ENCODE results near the gene FIZ1.
"Not testable (repeated sequence)": the region's sequence is repeated elsewhere in the genome, so short reads cannot be mapped to it uniquely, and the experiment has no call there.

FIZ1 gene

DNA sequence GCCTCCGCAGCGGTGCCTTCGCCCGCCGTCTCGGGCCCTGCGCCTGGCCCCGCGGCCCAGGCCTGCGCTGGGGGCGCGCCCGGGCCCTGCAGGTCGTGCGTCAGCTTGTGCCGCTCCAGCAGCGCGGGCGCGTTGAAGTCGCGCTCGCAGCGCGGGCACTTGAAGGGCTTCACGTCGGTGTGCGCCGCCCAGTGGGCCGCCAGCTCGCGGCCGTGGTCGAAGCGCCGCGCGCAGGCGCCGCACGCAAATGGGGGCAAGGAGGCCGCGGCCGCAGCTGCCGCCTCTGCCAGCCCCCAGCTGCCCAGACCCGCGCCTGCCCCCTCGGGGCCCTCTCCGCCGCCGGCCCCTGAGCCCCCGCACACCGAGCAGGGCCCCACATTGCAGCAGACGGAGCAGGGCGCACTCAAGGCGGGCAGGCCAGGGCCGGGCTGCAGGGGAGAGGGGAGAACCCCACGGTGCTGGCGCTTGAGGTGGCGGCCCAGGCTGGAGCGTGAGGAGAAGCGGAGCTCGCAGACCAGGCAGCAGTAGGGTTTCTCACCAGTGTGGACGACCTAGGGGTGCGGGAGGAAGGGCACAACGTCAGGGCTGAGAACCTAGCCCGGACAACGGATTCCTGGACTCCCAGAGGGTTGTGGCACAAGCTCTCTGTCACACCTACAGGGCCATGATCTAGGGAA is 6.1 kb downstream of the FIZ1 start:
- no peak for DNase-seq

DNA sequence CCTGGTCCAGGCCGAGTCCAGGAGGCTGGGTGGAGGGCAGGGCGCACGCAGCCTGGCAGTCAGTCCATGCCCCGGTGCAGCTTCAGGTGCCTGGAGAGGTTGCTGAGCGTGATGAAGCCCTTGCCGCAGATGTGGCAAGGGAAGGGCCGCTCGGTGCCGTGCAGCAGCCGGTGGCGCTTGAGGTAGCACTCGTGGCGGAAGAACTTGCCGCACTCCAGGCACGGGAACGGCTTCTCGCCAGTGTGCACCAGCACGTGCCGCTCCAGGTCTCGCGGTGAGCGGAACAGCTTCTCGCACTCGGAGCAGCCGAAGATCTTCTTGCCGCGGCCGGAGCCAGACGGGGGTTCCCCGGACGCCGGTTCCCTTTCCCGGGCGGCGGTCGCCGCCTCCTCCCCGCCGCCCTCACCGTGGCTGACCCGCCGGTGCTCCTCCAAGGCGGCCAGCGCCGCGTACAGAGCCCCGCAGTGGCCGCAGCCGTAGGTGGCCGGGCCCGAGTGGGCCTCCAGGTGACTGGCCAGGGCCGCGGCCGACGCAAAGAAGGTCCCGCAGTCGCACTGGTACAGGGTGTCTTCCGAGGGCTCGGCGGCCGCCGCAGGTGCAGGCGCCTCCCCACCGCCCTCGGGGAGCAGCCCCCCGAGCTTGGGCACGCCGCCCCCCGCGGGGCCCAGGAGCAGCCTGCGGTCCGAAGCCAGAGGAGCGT is 6.8 kb downstream of the FIZ1 start:
- no peak for DNase-seq

DNA sequence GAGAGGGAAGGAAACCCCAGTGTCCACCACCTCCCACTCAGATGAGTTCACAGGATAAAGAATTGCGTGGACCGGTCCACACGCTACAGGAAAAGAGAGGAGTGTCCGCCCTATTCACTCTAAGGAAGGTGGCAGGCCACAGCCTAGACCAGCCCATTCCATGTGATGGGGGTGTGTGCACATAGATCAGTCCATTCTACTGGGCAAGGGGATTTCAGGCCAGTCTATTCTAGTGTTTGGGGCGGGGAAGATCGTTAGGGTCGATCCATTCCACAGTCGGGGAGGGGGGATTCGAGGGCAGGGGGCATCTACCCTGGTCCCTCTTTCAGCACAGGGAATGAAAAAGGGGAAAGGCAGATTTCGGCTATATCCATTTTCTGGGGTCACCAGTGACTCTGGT is 7.8 kb downstream of the FIZ1 start:
- no peak for DNase-seq

DNA sequence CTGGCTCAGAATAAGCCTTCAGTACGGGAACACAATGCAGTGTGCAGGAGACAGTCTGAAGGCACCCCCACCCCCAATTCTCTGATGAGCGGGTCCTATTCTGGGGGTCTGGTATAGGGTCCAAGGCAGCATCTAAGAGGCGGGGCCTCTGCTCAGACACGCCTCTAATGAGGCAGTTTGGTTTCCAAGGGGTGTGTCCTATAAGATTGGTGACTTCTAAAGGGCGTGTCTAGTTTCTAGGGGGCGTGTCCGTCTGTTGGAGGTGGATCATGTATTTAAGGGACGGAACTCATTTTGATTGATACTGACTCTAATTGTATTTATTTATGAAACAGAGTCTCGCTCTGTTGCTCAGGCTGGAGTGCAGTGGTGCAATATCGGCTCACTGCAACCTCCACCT is 8.7 kb downstream of the FIZ1 start:
- DNase-seq: no peak

DNA sequence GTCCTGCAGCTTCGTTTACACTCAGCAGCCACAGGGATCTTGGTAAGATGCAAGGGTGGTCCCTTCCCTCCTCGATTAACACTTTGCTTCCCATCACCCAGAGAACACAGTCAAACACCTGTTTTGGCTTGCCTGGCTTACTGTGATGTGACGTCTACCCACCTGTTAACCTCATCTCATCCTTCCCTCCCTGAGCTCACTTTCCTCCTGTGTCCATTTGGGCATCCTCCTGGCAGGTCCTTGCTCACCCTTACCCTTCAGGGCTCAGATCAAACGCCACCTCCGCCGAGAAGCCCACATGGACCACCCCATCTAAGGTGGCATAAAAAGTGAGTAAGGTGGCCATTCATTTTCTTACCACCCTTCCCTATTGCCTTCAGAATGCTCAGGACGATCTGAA is 9.2 kb downstream of the FIZ1 start:
- DNase-seq: no peak

DNA sequence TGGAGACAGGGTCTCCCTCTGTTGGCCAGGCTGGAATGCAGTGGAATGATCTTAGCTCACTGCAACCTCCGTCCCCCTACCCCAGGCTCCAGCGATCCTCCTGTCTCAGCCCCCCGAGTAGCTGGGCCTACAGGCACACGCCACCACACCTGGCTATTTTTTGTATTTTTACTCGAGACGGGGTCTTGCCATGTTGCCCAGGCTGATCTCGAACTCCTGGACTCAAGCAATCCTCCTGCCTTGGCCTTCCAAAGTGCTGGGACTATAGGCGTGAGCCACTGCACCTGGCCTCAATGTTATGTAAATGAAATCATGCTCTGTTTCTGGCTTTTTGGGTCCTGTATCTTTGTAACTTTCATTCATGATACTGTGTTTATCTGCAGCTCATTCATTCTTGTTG is 10.6 kb downstream of the FIZ1 start:
- no peak for DNase-seq

DNA sequence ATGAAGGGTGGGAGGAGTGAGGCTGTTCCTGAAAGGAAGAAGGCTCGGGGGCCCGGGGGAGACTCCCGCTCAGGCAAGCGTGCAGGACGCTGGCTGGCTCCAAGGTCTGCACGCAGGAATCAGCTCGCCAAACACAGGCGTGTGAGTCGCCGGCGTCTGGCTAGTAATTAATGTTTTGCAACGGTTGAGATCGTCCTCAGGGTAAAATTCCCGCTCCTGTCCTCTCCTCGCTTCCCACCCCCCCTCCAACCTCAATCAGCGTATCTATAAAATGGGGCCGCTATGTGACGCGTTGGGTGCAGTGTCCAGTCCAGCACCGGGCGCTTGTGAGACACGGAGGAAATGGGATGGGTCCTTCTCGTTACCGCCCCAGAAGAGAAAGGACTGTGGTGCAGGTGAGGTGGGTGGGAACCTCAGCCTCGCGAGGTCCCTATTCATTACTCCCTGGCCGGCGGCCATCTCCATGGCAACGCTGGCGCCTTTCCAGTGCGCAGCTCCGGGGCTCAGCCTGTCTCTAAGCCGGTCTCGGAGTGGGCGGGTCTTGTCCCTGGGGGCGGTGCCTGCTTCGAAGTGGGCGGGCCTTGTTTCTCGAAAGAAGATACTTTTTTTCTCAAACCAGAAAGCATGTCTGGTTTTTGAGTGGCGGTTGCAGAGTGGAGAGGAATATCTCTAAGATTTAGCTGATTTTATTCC is 12.2 kb downstream of the FIZ1 start:
- peak; percentile 90 for DNase-seq

DNA sequence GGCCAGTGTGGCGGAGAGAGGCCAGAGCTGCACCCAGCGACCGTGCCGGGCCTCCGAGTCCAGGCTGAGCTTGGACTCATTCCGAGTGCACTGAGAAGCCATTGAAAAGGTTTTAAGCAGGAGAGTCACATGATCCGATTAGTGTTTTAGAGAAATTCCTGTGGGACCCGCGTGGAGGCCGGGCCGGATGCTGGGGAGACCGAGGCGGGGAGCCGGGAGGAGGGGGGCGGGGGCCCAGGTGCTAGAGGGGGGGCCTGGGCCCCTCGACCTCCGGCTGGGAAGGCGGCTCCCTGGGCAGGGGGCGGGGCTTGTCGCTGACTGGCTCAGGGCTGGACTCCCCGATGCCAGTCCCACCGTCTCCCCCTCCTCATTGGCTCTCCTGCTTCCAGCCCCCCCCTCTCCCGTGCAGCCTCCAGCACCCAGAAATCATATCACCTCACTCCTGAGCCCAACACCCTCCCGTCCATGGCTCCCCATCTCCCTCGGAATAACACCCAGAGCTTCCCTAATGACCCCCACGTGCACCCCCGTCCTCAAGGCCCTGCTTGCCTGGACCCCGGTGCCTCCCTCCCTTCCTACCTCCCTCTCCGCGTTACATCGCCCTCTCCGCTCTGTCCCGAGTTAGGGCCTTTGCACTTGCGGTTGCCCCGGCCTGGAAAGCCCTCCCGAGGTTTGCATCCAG is 13.5 kb downstream of the FIZ1 start:
- peak; percentile 70 for DNase-seq

DNA sequence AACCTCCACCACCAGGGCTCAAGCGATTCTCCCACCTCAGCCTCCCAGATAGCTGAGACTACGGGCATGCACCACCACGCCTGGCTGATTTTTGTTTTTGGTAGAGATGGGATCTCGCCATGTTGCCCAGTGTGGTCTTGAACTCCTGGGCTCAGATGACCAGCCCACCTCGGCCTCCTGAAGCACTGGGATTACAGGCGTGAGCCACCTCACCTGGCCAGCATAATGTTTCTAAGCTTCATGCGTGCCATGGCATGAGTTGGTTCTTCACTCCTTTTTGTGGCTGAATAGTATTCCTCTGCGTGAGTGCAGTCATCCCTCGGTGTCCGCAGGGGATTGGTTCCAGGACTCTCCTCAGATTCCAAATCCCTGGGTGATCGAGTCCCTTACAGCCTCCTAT is 14.4 kb downstream of the FIZ1 start:
- DNase-seq: no peak

DNA sequence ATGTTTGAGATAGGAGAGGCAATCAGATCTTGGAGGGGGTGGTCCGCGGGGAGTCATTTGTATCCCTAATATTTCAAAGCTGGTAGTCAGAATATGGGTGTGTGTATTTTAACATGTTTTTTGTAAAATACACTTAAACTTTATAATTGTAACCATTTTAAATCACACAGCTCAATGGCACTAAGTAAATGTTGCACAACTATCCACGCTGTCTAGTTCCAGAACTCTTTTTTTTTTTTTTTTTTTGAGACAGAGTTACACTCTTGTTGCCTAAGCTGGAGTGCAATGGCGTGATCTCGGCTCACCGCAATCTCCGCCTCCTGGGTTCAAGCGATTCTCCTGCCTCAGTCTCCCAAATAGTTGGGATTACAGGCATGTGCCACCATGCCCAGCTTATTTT is 15.4 kb downstream of the FIZ1 start:
- not testable (repeated sequence) for DNase-seq

DNA sequence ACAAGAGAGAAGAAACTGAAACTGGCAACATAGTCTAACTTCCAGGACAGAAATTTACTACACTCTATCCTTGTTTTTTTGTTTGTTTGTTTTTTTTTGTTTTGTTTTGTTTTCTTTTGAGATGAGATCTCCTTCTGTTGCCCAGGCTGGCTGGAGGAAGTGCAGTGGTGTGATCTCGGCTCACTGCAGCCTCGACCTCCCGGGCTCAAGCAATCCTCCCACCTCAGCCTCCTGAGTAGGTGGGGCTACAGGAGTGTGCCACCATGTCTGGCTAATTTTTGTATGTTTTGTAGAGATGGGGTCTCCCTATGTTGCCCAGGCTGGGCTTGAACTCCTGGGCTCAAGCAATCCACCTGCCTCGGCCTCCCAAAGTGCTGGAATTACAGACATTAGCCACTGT is 17.0 kb downstream of the FIZ1 start:
- not testable (repeated sequence) for DNase-seq

DNA sequence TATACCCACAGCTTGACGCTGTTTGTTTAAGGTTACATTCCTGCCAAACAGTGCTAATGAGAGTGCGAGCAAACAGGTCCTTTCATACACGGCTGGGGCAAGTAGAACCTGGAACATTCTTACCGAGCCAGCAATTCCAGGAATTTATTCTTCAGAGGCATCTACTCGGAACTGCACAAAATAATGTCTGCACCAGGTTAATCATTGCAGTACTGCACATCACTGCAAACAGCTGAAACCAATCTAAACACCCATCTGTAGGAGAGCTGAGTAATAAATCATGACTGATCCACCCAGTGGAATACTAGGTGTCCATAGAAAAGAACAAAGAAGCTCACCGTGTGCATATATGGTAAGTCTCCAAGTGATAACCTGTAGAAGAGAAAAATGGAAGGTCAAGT is 17.5 kb downstream of the FIZ1 start:
- no peak for DNase-seq

DNA sequence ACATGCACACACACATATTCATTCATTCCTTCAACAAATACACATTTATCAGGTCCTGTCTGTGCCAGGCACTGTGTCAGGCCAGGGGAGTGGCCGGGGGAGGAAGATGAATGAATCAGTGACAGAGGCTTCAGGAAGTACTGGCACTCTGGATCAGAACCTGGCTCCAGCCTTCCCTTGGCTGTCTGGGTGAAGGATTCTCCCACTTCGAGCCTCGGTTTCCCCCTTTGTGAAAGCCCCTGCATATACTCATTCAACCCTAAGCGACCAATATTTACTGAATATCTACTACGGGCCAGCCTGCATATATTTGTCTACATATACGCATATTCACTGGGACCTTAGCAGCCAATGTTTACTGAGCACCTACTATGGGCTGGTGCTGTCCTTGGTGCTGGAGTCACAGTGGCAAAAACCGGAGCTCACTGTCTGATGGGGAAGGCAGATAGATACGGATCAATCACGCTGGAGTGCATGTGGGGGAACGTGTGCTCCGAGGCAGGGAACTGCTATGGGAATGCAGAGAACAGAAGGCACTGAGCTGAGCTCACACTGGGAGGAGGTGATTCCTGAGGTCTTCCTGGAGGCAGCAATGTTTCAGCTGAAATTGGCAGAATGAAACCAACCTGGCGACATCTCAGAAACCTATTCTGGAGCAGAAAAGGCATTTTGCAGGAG is 18.0 kb downstream of the FIZ1 start:
- no peak for DNase-seq

DNA sequence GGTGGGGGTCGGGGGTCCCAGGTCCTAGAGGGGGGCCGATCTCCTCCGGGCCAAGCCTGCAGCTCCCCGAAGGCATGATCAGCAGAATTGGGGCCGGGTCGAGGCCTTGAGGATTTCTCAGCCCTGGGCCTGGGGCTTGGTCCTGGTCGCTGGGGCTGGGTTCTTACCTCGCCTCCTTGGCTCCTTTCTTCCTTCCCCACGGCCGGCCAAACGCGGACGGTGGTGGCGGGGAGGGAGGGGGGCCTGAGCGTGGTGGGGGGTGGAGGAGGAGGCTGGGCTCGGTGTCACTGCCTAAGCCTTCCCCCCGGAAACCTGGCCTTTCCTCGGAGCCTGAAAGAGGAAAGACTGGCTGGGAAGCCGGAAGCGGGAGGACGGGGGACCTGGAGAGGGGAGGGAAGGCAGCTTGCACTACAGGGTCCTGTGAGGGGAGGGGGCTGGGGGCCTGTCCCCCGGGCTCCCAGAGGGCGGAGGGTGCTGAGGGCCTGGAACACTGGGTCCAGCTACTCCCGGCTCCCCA is 18.6 kb downstream of the FIZ1 start, which contains the start of gene ZNF579:
Gene ZNF579, minus strand, starts transcription at position 221 of the 517 bp plus-strand sequence. CDS start 1,209 bp downstream, outside the sequence.
- peak; percentile 87 for DNase-seq

DNA sequence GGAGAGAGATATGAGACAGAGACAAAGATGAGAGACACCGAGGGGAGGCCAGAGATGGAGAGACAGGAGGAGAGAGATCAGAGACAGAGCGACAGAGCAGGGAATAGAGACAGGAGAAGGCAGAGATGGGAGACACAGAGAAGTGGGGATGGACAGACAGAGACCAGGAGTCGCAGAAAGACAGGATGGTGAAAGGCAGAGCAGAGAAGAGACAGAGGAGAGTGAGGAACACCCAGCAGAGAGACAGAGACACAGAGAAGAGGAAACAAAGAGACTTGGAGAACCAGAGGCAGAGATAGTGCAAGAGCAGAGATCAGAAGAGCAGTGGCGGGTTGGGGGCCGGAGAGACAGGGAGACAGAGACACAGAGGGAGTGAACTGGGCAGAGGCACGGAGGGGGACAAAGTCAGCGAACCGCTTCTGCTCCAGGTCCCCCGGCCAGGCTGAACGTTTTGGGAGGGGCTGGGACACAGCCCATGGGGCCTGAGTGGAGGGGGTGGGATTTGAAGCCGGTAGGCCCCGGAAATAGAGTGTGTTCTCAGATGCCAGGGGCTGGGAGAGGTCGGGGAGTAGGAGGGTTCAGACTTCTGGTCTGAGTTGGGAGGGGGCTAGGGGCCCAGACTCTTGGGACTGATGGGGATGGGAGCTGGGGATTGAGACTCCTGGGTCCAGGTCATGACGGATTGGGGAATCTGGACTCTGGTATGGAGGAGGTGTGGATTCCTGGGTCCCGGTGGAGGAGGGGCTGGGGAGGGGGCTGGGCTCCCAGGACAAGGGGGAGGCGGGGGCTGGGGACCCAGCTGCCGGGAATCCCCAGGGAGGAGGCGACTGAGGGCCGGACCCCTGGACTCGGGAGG is 19.3 kb downstream of the FIZ1 start:
- DNase-seq: peak; percentile 28

DNA sequence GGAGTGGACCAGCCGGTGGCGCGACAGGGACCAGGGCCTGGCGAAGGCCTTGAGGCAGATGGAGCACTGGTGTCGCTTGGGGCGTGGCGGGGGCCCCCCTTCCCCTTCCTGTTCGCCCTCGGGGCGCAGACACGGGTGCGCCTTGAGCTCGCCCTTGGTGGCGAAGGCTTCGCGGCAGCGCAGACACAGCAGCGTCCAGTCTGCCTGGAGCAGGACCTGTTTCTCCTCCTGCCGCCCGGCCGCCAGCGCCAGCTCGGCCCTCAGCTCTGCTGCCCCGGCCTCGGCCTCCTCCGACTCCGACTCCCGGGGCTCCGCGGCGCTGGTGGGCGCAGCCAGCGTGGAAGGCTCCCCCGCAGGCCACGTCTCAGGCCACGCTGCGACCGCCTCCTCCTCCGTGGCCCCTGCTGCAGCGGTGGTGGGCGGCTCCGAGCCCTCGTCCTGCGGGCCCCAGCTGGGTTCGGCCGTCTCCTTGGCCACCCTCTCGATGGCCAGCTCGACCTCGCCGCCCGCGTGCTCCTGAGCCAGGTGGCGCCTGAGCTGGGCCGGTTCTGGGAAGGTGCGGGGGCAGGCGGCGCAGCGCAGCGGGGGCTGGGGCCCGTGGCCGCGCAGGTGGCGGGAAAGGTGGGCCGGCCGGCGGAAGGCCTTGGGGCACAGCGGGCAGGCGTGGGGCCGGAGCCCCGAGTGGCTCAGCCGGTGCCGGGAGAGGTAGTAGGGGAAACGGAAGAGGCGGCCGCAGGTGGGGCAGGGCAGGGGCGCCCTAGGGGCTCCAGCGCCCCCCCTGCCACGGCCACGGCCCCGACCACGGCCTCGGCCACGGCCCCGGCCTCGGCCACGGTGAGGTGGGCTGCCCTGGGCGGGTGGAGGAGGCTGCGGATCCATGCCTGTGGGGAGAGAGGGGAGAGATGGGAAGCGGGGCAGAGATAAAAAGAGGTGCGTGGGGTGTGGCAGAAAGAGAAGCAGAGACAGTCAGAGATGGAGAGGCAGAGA is 20.3 kb downstream of the FIZ1 start:
- DNase-seq: no peak

DNA sequence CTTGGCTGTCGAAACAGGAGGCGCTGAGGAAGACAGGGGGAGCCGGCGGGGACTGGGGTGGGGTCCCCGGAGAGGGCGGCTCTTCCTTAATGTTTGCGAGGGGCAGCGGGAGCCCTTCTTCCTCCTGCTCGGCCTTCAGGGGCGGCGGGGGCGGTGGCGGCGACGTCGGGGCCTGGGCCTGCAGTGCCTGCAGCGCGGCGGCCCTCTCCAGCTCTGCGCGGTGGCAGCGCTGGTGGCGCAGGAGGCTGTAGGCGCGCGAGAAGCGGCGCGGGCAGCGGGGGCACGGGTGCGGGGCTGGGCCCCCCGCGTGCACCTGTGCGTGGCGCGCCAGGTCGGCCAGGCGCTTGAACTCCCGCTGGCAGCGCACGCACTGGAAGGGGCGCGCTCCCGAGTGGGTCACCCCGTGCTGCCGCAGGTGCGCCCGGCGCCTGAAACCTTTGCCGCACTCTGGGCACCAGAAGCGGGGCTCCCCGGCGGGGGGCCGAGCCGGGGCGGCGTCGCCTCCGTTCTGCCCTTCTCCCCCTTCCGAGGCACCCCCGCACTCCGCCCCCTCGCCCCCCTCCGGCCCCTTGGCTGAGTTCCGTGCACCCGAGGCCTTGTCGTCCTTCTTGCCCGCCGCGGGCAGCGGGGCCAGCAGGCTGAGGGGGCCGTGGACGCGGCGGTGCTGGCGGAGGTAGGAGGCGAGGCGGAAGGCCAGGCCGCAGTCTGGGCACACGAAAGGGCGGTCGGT is 21.1 kb downstream of the FIZ1 start:
- DNase-seq: no peak

DNA sequence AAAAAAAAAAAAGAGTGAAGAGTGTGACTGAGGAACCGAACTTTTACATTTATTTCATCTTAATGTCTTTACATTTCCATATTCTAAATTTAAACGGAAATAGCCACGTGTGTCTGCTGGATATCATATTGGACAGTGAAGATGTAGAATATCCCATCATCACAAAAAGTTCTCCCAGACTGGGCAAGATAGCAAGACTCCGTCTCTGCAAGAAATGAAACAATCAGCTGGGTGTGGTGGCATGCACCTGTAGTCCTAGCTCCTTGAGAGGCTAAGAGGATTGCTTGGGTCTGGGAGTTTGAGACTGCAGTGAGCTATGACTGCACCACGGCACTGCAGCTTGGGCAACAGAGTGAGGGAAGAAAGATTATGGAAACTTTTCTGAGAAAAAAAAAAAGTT is 22.6 kb downstream of the FIZ1 start:
- no peak for DNase-seq

DNA sequence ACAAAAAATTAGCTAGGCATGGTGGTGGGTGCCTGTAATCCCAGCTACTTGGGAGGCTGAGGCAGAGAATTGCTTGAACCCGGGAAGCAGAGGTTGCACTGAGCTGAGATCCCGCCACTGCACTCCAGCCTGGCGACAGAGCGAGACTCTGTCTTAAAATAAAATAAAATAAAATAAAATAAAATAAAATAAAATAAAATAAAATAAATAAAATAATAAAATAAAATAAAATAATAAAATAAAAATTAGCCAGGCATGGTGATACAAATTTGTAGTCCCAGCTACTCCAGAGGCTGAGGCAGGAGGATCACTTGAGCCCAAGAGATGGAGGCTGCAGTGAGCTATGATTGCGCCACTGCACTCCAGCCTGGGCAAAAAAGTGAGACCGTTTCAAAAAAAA is 25.4 kb downstream of the FIZ1 start:
- not testable (repeated sequence) for DNase-seq

DNA sequence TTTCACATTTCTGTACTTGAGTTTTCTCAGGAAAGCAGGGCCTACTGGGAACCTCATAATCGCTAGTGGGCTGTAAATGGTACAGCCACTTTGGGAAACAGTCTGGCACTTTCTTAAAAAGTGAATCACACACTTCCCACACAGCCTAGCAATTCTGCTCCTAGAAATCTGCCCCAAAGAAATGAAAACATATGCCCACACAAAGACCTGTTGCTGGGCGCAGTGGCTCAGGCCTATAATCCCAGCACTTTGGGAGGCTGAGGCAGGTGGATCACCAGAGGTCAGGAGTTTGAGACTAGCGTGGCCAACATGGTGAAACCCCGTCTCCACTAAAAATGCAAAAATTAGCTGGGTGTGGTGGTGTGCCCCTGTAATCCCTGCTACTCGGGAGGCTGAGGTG is 29.8 kb downstream of the FIZ1 start:
- not testable (repeated sequence) for DNase-seq

All from retina (tissue), 1 donor.